ENCODE data around the gene RAB13. TPM values are rescaled to one million over a fixed set of nuclear protein-coding genes. Genes with fewer than 3 reads are reported as not detected.

Gene RAB13
- total and polyA plus RNA-seq, 2 of the 13 experiments (the other 11 are each of a cell fraction or from before 2014, with no cell fraction given): 15.9 to 24.7 TPM

DNA sequence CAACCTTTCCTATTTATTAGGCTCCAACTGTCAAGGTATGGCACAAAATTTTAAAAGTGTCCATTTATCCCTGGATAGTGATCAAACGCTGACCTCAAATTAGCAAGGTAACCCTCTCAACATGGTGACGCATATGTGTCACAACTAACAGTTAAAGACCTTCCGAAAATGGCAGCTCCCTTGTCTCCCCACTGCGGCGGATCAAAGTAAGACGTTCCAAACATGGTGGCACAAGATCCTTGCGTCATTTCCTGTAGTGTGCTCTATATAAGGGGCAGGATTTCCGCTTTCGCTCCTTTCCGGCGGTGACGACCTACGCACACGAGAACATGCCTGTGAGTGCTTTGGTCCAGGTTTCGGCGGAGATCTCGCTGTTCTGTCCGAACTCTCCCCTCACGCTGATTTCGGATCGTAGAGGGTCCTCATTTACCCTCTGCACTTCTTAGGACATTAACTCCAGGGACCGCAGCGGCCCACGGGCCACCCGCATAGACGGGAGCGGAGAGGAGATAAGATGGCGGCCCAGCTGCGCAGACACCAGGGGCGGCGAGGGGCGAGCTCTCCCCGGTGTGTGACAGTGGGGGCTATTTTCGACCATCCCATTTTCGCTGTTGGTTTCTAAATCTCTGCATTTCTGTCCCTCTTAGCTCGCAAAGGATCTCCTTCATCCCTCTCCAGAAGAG lies 4.5 kb upstream of the RAB13 start, which contains the start of gene RPS27 (continued):
- TF ChIP-seq SATB2 (CRISPR knock-in tag; IDR thresholded peaks at IDR 0.05) (peak; percentile 79; the same call in 1 of the 2 replicates), MED1 (CRISPR knock-in tag; IDR thresholded peaks at IDR 0.05) (peak; percentile 80), JUN (CRISPR knock-in tag; IDR thresholded peaks at IDR 0.05) (peak; percentile 83), ZNF564 (CRISPR knock-in tag; IDR thresholded peaks at IDR 0.05) (no peak), MYC (CRISPR knock-in tag; IDR thresholded peaks at IDR 0.05; ENCODE audit: borderline replicate concordance) (peak; percentile 91; the same call in 1 of the 2 replicates), ZNF891 (CRISPR knock-in tag; IDR thresholded peaks at IDR 0.05) (peak; percentile 75; the same call in 1 of the 2 replicates), ZFX (CRISPR knock-in tag; IDR thresholded peaks at IDR 0.05; ENCODE audit: low read depth) (peak; percentile 91), ZNF350 (CRISPR knock-in tag; IDR thresholded peaks at IDR 0.05; ENCODE audit: borderline replicate concordance, low read depth) (peak; percentile 77; the same call in 1 of the 2 replicates), KDM5B (CRISPR knock-in tag; IDR thresholded peaks at IDR 0.05; ENCODE audit: borderline replicate concordance) (peak; percentile 55; the same call in 1 of the 2 replicates), HCFC1 (IDR thresholded peaks at IDR 0.05; ENCODE audit: low read depth, low read length) (peak; percentile 81), ZNF296 (CRISPR knock-in tag; conservative IDR thresholded peaks at IDR 0.05) (no peak), ZNF850 (CRISPR knock-in tag; conservative IDR thresholded peaks at IDR 0.05) (no peak), SUZ12 (IDR thresholded peaks at IDR 0.05; ENCODE audit: low read depth, low read length) (no peak), ZNF207 (IDR thresholded peaks at IDR 0.05; ENCODE audit: borderline replicate concordance) (no peak), NFKB2 (CRISPR knock-in tag; IDR thresholded peaks at IDR 0.05; ENCODE audit: borderline replicate concordance) (peak; percentile 80), ELF3 (CRISPR knock-in tag; IDR thresholded peaks at IDR 0.05) (peak; percentile 99), SP140L (CRISPR knock-in tag; IDR thresholded peaks at IDR 0.05; ENCODE audit: borderline replicate concordance) (peak; percentile 49; the same call in 1 of the 2 replicates), ZNF143 (CRISPR knock-in tag; IDR thresholded peaks at IDR 0.05) (peak; percentile 69)
- TF ChIP-seq, protein P1, sequence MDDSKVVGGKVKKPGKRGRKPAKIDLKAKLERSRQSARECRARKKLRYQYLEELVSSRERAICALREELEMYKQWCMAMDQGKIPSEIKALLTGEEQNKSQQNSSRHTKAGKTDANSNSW (CRISPR knock-in tag; IDR thresholded peaks at IDR 0.05; ENCODE audit: borderline replicate concordance): peak; percentile 83; the same call in 1 of the 2 replicates
- TF ChIP-seq, protein P2, sequence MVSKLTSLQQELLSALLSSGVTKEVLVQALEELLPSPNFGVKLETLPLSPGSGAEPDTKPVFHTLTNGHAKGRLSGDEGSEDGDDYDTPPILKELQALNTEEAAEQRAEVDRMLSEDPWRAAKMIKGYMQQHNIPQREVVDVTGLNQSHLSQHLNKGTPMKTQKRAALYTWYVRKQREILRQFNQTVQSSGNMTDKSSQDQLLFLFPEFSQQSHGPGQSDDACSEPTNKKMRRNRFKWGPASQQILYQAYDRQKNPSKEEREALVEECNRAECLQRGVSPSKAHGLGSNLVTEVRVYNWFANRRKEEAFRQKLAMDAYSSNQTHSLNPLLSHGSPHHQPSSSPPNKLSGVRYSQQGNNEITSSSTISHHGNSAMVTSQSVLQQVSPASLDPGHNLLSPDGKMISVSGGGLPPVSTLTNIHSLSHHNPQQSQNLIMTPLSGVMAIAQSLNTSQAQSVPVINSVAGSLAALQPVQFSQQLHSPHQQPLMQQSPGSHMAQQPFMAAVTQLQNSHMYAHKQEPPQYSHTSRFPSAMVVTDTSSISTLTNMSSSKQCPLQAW (CRISPR knock-in tag; IDR thresholded peaks at IDR 0.05): 0 out of 2 replicates have a peak, but pooled peaks have one; percentile 41
- TF ChIP-seq, protein P3, sequence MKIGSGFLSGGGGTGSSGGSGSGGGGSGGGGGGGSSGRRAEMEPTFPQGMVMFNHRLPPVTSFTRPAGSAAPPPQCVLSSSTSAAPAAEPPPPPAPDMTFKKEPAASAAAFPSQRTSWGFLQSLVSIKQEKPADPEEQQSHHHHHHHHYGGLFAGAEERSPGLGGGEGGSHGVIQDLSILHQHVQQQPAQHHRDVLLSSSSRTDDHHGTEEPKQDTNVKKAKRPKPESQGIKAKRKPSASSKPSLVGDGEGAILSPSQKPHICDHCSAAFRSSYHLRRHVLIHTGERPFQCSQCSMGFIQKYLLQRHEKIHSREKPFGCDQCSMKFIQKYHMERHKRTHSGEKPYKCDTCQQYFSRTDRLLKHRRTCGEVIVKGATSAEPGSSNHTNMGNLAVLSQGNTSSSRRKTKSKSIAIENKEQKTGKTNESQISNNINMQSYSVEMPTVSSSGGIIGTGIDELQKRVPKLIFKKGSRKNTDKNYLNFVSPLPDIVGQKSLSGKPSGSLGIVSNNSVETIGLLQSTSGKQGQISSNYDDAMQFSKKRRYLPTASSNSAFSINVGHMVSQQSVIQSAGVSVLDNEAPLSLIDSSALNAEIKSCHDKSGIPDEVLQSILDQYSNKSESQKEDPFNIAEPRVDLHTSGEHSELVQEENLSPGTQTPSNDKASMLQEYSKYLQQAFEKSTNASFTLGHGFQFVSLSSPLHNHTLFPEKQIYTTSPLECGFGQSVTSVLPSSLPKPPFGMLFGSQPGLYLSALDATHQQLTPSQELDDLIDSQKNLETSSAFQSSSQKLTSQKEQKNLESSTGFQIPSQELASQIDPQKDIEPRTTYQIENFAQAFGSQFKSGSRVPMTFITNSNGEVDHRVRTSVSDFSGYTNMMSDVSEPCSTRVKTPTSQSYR (CRISPR knock-in tag; IDR thresholded peaks at IDR 0.05; ENCODE audit: borderline replicate concordance): 0 out of 2 replicates have a peak, but pooled peaks have one; percentile 46
- TF ChIP-seq, protein P4, sequence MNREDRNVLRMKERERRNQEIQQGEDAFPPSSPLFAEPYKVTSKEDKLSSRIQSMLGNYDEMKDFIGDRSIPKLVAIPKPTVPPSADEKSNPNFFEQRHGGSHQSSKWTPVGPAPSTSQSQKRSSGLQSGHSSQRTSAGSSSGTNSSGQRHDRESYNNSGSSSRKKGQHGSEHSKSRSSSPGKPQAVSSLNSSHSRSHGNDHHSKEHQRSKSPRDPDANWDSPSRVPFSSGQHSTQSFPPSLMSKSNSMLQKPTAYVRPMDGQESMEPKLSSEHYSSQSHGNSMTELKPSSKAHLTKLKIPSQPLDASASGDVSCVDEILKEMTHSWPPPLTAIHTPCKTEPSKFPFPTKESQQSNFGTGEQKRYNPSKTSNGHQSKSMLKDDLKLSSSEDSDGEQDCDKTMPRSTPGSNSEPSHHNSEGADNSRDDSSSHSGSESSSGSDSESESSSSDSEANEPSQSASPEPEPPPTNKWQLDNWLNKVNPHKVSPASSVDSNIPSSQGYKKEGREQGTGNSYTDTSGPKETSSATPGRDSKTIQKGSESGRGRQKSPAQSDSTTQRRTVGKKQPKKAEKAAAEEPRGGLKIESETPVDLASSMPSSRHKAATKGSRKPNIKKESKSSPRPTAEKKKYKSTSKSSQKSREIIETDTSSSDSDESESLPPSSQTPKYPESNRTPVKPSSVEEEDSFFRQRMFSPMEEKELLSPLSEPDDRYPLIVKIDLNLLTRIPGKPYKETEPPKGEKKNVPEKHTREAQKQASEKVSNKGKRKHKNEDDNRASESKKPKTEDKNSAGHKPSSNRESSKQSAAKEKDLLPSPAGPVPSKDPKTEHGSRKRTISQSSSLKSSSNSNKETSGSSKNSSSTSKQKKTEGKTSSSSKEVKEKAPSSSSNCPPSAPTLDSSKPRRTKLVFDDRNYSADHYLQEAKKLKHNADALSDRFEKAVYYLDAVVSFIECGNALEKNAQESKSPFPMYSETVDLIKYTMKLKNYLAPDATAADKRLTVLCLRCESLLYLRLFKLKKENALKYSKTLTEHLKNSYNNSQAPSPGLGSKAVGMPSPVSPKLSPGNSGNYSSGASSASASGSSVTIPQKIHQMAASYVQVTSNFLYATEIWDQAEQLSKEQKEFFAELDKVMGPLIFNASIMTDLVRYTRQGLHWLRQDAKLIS (CRISPR knock-in tag; IDR thresholded peaks at IDR 0.05): peak; percentile 85; the same call in 1 of the 2 replicates
